GM23248 (cell line): Measurements from ENCODE around the gene MINDY2. TPM values are rescaled to one million over a fixed set of nuclear protein-coding genes. Genes with fewer than 3 reads are reported as not detected.
A peak's percentile ranks its signal among the peaks of the same experiment; 100 is the strongest.
"Not testable (repeated sequence)": the region's sequence is repeated elsewhere in the genome, so short reads cannot be mapped to it uniquely, and the experiment has no call there.

Experiments
- DNase-seq: peaks from one replicate; pipeline ENCODE4 v3.0.0-alpha.2; 2015
- H2AFZ ChIP-seq: fragments of 200-600 bp; sonication (generic); 2 replicates; pipeline ENCODE4 v1.6.1; 2016; ENCODE audit warnings: antibody characterized with exemption
- H3F3A ChIP-seq: fragments of 200-600 bp; sonication (generic); 2 replicates; pipeline ENCODE4 v1.6.1; 2016; ENCODE audit warnings: mild to moderate bottlenecking, antibody characterized with exemption, mixed run types; ENCODE audit not compliant: insufficient read depth
- H3K27ac ChIP-seq: fragments of 200-600 bp; sonication (generic); 2 replicates; pipeline ENCODE4 v1.5.1; 2016; ENCODE audit warnings: mild to moderate bottlenecking
- H3K27me3 ChIP-seq: fragments of 200-600 bp; sonication (generic); replicated peaks from 2 replicates; pipeline ENCODE4 v1.6.1; 2016; ENCODE audit warnings: mild to moderate bottlenecking; ENCODE audit not compliant: insufficient read depth
- H3K36me3 ChIP-seq: fragments of 200-600 bp; sonication (generic); 2 replicates; pipeline ENCODE4 v1.6.1; 2016; ENCODE audit warnings: low read depth, mild to moderate bottlenecking
- H3K4me1 ChIP-seq: fragments of 200-600 bp; sonication (generic); 2 replicates; pipeline ENCODE4 v1.6.1; 2016; ENCODE audit warnings: mild to moderate bottlenecking; ENCODE audit not compliant: insufficient read depth
- H3K4me2 ChIP-seq: fragments of 200-600 bp; sonication (generic); one replicate; pipeline ENCODE4 v1.6.1; 2016; ENCODE audit warnings: mild to moderate bottlenecking; ENCODE audit not compliant: unreplicated experiment
- H3K4me3 ChIP-seq: fragments of 200-600 bp; sonication (generic); 2 replicates; pipeline ENCODE4 v1.5.1; 2016; ENCODE audit warnings: mild to moderate bottlenecking
- H3K79me2 ChIP-seq: fragments of 200-600 bp; sonication (generic); 2 replicates; pipeline ENCODE4 v1.6.1; 2016; ENCODE audit warnings: mild to moderate bottlenecking; ENCODE audit not compliant: insufficient read depth
- H3K9ac ChIP-seq: fragments of 200-600 bp; sonication (generic); 2 replicates; pipeline ENCODE4 v1.6.1; 2016; ENCODE audit warnings: mild to moderate bottlenecking
- H3K9me2 ChIP-seq: fragments of 200-600 bp; sonication (generic); 2 replicates; pipeline ENCODE4 v1.6.1; 2016; ENCODE audit warnings: mixed run types, mild to moderate bottlenecking, moderate library complexity; ENCODE audit not compliant: insufficient read depth
- H3K9me3 ChIP-seq: fragments of 200-600 bp; sonication (generic); one replicate; pipeline ENCODE4 v1.6.1; 2017; ENCODE audit warnings: low read depth
- H4K20me1 ChIP-seq: fragments of 200-600 bp; sonication (generic); 2 replicates; pipeline ENCODE4 v1.6.0; 2016; ENCODE audit not compliant: insufficient read depth
- EZH2 ChIP-seq: fragments of 200-600 bp; sonication (generic); IDR thresholded peaks from 2 replicates; pipeline ENCODE4 v1.6.1; 2018; ENCODE audit warnings: antibody characterized with exemption, mild to moderate bottlenecking; ENCODE audit not compliant: insufficient read depth, poor library complexity, severe bottlenecking
- EZH2phosphoT487 ChIP-seq: fragments of 200-600 bp; sonication (generic); IDR thresholded peaks from 2 replicates; pipeline ENCODE4 v1.6.1; 2018; ENCODE audit warnings: antibody characterized with exemption, moderate library complexity, mild to moderate bottlenecking, low read depth; ENCODE audit not compliant: insufficient read depth
- WGBS, 2 experiments: methylation state at CpG; one replicate each; pipeline ENCODE4 v1.1.6; 2015 to 2017; ENCODE audit warnings: low lambda C conversion rate in 2 of 2, low coverage in 1 of 2; ENCODE audit errors: missing lambda C conversion rate in 2 of 2; 5-methylcytosine and 5-hydroxymethylcytosine counted together
- in situ Hi-C: fragments of 300-500 bp; cut with MboI; formaldehyde crosslinking; loops from 2 replicates; pipeline ENCODE4 v1.15.0; 2020
- polyA plus RNA-seq: library from polyadenylated mRNA; unstranded; fragments of >200 nt; fragmentation: Nextera tagmentation; extraction: Ambion mirVana; gene quantifications from 2 replicates; pipeline ENCODE4 v1.2.1, GENCODE V29; 2016
- total RNA-seq: library from RNA; depleted of rRNA; stranded (reverse); fragments of >200 nt; shearing (Covaris generic); gene quantifications from 2 replicates; pipeline ENCODE4 v1.2.3, GENCODE V29; 2014

The MINDY2 gene
- total and polyA plus RNA-seq, 2 experiments from 2014 or later: 28.7 to 47.1 TPM

DNA sequence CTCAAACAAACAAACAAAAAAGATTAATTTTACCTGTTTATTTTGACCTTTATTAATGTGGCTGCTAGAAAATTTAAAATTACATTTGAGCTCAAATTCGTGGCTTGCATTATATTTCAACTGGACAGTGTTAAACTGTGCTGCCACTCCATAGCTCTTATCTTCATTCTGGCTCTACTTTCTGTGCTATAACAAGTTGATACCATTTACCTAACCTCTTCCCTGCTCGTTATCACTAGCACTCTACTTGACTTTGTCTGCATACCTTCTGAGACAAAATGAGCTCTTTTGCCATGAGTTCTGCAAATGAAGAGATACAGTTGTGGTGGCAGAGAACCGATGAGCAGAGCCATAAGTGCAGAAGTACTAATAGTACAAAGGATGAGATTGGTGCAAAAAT is 26.4 kb downstream of the MINDY2 start:
- H3K79me2 ChIP-seq: peaks cover 99% of the 10 kb centered on the region
- no peaks in the 10 kb centered on the region for H3K4me1 ChIP-seq
- WGBS, 2 experiments: 98 to 99% methylated on average over 3 of the region's 3 CpGs
- H3K9me3 ChIP-seq: no peaks in the 10 kb centered on the region
- no peaks in the 10 kb centered on the region for H3K27me3 ChIP-seq
- H4K20me1 ChIP-seq: no peaks in the 10 kb centered on the region
- no peak overlapping the region for H3K4me3 ChIP-seq
- H3K9ac ChIP-seq: no peak overlapping the region
- no peak overlapping the region for H3K4me2 ChIP-seq
- in situ Hi-C loops: no loop called here
- H2AFZ ChIP-seq: no peak overlapping the region
- DNase-seq: no peak
- no peak for TF ChIP-seq EZH2phosphoT487
- no peak for TF ChIP-seq EZH2
- 0 out of 2 replicates have a peak, but pooled peaks cover 5% of the 10 kb centered on the region for H3K36me3 ChIP-seq
- no peaks in the 10 kb centered on the region for H3K9me2 ChIP-seq
- H3F3A ChIP-seq: 0 out of 2 replicates have a peak, but pooled peaks cover 3% of the 10 kb centered on the region
- H3K27ac ChIP-seq: no peak overlapping the region

DNA sequence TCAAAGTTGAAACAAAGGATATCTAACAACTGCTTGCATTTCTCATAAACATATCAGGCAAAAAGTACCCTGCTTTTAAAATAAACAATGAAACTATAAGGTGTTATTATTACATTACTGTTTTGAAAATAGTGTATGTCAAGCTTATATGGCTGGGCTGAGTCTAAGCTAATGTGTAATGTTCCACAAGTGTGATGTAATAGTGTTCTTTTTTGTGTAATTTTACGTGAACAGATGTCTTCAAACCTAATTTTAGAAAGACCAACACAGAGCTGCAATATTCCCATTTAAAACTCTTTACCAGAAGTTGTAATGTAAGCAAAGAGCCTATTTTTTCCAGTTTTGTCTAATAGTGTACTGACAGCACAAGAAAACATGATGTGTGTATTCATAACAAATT is 34.0 kb downstream of the MINDY2 start:
- Histone ChIP-seq H3K36me3 (peaks cover 14% of the 10 kb centered on the region), H3K27me3 (no peaks in the 10 kb centered on the region), H3K9me3 (no peaks in the 10 kb centered on the region), H3K9ac (no peak overlapping the region), H3K79me2 (peaks cover 72% of the 10 kb centered on the region), H3K4me2 (no peak overlapping the region), H3K4me1 (no peaks in the 10 kb centered on the region), H3K4me3 (no peak overlapping the region), H3F3A (no peaks in the 10 kb centered on the region), H2AFZ (no peak overlapping the region), H3K9me2 (no peaks in the 10 kb centered on the region), H4K20me1 (no peaks in the 10 kb centered on the region), H3K27ac (no peak overlapping the region)
- 80 to 94% methylated on average over 1 of the region's 1 CpG for WGBS, 2 experiments
- TF ChIP-seq EZH2phosphoT487 (no peak), EZH2 (no peak)
- peak; percentile 8 for DNase-seq
- in situ Hi-C loops: no loop called here

DNA sequence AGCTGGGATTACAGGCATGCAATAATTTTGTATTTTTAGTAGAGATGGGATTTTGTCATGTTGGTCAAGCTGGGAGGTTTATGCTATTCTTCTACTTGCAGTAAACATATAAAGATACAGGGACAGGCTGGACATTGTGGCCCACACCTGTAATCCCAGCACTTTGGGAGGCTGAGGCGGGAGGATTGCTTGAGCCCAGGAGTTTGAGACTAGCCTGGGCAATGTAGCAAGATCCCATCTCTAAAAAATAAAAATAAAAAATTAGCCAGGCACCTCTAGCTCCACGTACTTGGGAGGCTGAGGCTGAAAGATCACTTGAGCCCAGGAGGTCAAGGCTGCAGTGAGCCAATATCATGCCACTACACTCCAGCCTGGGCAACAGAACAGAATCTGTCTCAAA is 52.2 kb downstream of the MINDY2 start:
- Histone ChIP-seq H3K79me2 (peaks cover 14% of the 10 kb centered on the region), H3K36me3 (peaks cover 52% of the 10 kb centered on the region)
- H4K20me1 ChIP-seq, H3K9me2 ChIP-seq, H3K9ac ChIP-seq, H3K27ac ChIP-seq, H3K27me3 ChIP-seq, H3K4me1 ChIP-seq, H3F3A ChIP-seq, H3K9me3 ChIP-seq, H2AFZ ChIP-seq, DNase-seq, H3K4me3 ChIP-seq, H3K4me2 ChIP-seq, in situ Hi-C loops: not testable (repeated sequence)
- WGBS, 2 experiments: 96 to 100% methylated on average over 2 of the region's 2 CpGs

DNA sequence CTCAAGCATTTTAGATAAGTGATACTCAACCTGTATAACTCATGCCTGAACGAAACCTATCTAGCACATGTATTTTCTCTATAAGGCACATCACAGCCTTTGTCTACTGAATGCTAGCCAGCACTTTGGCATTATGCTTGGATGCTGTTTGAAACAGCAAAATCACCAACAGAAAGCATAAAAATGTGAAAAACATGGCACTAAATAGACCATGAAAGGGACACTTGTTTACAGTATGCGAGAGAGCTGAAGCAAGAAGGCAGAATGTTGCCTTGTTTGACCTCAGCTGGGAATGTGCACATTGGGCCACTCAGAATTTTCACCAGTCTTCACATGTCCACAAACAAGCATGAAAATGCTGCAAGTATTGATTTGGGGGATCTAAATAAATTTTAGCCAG is 59.5 kb downstream of the MINDY2 start:
- Histone ChIP-seq H3K4me1 (no peaks in the 10 kb centered on the region), H3K27me3 (no peaks in the 10 kb centered on the region), H3F3A (no peaks in the 10 kb centered on the region), H3K79me2 (0 out of 2 replicates have a peak, but pooled peaks cover 3% of the 10 kb centered on the region), H3K4me2 (no peak overlapping the region), H3K9ac (no peak overlapping the region), H3K36me3 (peaks cover 27% of the 10 kb centered on the region), H2AFZ (no peak overlapping the region), H4K20me1 (no peaks in the 10 kb centered on the region), H3K9me2 (no peaks in the 10 kb centered on the region), H3K27ac (no peak overlapping the region), H3K4me3 (no peak overlapping the region), H3K9me3 (no peaks in the 10 kb centered on the region)
- in situ Hi-C loops: no loop called here
- no peak for DNase-seq
- WGBS, 2 experiments: 92 to 95% methylated on average over 2 of the region's 2 CpGs
- TF ChIP-seq EZH2 (no peak), EZH2phosphoT487 (no peak)

DNA sequence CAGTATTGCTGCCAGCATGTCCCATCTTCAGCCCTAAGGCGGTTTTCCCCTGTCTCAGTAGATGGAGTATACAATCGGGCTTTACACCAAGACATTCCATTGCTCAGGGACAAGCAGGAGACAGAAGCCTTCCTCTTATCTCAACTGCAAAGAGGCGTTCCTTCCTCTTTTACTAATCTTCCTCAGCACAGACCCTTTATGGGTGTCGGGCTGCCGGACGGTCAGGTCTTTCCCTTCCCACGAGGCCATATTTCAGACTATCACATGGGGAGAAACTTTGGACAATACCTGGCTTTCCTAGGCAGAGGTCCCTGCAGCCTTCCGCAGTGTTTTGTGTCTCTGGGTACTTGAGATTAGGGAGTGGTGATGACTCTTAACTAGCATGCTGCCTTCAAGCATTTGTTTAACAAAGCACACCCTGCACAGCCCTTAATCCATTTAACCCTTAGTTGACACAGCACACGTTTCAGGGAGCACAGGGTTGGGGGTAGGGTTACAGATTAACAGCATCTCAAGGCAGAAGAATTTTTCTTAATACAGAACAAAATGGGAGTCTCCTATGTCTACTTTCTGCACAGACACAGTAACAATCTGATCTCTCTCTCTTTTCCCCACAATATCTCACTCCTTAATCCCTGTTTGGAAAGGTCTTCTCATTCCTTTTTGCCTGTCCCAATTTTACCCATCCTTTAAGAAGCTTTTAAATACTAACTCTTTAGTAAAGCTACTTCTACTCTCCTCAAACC is 62.8 kb downstream of the MINDY2 start:
- H3K27ac ChIP-seq, H3K79me2 ChIP-seq, H3K4me2 ChIP-seq, H3F3A ChIP-seq, H3K9me2 ChIP-seq, H3K9me3 ChIP-seq, H4K20me1 ChIP-seq, H3K4me3 ChIP-seq, H3K27me3 ChIP-seq, H3K9ac ChIP-seq, H2AFZ ChIP-seq, in situ Hi-C loops, H3K4me1 ChIP-seq, DNase-seq: not testable (repeated sequence)
- H3K36me3 ChIP-seq: peaks cover 19% of the 10 kb centered on the region
- 80 to 87% methylated on average over 9 of the region's 9 CpGs for WGBS, 2 experiments
